HG03095 (cell line): ENCODE measurements around the gene CD8A.

Source experiments
- ATAC-seq: cut with Tn5 transposase; IDR thresholded peaks from one replicate; pipeline ENCODE4 v1.9.1; 2021; ENCODE audit warnings: moderate library complexity; ENCODE audit not compliant: unreplicated experiment

CD8A gene

GRCh38 chr2:86781363-86781762, 9.3 kb downstream of the CD8A start:
- ATAC-seq, result no peak

- ATAC-seq, result no peak
Observed at GRCh38 chr2:86779971-86780370, 10.7 kb downstream of the CD8A start.

DNA sequence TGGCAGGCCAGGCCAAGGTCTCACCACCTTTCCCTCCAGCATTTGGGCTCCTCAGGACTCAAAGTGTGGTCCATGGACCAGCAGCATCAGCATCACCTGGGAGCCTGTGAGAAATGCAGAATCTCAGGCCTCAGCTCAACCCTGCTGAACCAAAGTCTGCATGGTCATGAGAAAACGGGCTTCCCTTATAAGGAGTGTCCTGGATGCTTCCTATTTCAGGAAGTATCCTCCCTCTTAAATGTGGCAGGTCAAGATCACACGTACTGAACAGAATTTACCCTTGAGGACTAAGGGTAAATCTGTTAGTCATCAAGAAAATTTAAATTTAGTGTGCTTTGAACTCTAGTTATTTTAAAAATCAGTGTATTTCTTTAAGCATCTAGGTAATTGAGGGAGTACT, 11.8 kb downstream of the CD8A start:
- no peak for ATAC-seq

GRCh38 chr2:86776532-86776931, 14.2 kb downstream of the CD8A start:
- ATAC-seq, result no peak

- no peak for ATAC-seq
Observed at GRCh38 chr2:86775338-86775737, 15.4 kb downstream of the CD8A start.

- no peak for ATAC-seq
Observed at GRCh38 chr2:86774862-86775261, 15.9 kb downstream of the CD8A start.

GRCh38 chr2:86772611-86773010, 18.1 kb downstream of the CD8A start:
- no peak for ATAC-seq

DNA sequence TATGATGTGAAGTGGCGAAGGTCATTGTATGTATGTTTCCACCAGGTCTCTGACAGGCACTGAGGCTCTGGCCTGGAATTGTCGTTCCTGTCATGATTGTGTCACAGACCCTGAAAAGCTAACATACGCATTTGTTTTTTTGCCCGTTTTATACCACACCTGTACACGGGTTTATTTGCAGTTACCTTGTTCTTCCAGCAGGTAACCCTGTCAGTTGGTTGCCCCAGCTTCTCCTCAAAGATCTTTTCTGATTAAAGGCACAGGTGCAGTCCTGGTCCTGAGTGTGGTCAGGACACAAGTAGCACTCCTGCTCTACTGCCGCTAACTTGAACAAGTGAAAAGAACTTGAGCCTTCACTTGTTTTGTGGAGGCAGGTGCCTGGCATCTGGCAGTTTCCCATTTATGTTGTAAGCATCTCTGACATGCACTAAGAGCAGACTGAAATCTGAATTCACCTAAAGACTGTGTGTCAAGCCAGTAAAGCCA, 19.9 kb downstream of the CD8A start:
- no peak for ATAC-seq

DNA sequence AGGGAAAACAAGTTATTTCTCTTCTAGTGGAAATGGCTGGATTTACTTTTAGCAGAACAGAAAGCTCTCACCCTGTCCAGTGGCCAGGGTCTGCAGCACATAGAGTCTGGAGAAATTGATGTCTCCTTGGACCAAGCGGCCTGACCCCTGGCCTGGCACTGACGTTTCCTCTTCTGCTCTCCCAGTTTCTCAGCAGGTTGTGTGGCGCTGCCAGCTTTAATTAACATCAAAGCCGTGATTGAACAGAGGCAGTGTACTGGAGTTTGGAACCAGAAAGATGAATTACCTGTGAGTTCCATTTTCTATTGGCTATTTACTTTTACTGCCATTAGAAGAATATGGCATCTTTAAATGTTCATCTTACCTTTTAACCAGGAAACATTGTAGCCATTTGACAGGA, 20.9 kb downstream of the CD8A start:
- ATAC-seq, result no peak

DNA sequence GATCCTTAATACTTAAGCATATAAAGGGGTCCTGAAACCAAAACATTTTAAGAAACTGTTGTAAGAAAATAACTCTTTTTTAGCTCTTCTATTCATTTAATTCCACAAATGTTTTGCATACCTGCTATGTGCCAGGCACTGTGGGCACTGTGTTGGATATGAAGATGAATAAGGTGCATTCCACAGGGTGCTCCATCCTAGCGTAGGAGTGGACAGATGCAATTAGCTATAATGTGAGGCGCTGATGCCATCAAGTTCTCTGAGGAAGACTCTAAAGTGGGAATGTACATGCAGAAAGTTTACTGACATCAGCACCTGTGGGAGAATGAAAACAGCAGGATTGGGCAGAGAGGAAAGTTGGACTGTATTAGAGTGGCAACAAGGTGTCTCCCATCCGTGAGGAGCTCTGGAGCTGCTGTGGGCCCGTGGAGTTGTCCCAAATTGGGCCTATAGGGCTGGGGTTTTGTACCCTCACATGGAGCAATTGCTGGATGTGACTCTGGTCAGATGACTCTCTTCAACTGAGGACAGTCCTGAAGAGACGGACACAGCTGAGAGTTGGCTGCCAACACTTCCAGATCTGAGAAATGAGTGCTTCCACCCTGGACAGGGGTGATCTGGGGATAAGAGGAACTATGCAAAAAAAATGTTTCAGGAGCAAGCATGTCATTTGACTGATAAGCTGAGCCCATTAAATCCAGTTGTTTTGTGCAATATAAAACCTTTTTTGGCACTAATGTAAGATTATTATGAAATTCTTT, 22.3 kb downstream of the CD8A start:
- no peak for ATAC-seq

DNA sequence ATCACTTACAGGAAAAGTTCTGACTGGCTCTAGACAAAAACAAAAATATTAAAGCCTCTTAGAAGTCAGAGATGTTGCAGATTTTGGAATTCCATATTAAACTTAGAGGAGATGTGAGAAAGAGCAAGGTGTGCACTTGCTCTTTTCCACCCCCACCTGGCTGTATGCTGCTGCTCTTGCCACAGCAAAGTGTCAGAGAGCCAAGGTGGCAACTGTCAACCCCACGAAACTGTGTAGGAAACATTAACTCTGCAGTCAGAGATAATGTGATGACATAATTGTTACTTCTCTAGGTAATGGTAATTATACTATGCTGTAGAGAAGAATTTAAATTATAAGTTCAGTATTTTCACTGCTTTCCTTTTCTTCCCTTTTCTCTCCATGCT, 25.4 kb downstream of the CD8A start:
- no peak for ATAC-seq

- no peak for ATAC-seq
Observed at GRCh38 chr2:86764661-86765309, 25.9 kb downstream of the CD8A start.

DNA sequence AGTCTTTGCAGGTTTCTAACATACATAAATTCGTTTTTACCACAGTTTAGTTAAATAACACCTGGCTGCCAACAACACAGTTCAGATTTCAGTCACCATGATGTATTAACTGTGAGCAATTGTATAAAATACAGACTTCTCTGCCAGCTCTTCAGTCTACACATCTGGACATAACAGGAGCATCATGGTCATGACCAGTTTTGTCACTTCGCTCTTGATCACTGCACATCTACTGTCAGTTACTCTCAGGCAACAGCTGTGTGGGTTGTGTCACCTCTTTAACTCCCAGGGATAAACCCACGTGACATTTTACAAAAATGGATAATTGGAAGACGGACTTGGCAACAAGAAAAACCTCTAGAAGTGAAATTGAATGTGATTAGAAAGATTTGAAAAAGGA, 30.3 kb downstream of the CD8A start:
- no peak for ATAC-seq

GRCh38 chr2:86758405-86758804, 32.3 kb downstream of the CD8A start:
- no peak for ATAC-seq

DNA sequence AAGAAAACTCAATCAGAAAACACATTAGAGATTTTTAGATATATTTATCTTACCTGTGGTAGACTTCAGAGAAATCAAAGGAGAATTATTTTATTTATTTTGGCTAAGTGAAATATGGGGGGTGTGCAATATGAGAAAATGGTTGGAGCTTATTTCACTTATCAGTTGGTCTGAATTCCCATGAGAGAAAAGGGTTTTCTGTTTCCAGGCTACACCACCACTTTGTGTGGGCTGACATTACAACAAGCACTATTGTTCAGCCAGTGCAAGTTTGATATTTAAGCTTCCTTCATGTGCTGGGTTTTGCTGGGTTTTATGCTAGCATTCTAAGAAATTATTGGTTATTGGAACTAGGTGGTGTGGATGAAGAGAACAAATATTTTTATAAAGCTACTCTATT, 37.1 kb downstream of the CD8A start:
- no peak for ATAC-seq

DNA sequence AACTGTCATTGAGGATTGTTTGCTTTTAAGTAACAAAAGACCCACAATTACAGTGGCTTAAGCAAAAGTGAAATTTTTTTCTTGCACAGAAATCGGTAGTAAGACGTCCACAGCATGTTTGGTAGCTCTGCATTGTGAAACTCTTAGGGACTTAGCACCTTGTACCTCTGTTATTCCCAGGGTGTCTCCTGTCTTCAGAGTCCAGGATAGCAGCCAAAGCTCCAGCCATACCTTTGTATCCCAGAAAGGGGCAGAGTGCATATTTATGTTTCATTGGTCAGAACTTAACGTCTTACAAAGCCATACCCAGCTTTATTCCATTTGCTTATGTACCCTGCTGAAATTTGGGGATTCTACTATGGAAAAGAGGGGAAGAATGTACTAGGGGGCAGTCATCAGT, 37.8 kb downstream of the CD8A start:
- ATAC-seq, result no peak

DNA sequence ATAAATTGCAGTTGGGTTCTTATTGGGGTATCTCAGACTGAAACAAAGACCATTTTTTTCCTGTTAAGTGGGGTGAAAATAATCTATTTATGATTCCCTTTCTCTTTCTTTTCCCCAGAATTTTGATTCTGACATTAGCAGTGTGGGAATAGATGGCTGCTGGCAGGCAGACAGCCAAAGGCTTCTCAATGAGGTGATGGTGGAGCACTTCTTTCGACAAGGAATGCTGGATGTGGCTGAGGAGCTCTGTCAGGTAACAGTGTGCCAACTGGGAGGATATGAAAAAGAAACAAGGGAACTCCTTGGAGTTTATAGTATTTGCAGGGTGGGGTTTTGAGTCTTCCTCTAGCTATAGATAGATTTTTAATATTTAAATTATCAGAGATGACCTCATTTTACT, 38.9 kb downstream of the CD8A start:
- ATAC-seq, result no peak

GRCh38 chr2:86750240-86750839, 40.4 kb downstream of the CD8A start:
- no peak for ATAC-seq

- ATAC-seq, result no peak
Observed at GRCh38 chr2:86747711-86748639, 42.7 kb downstream of the CD8A start.

DNA sequence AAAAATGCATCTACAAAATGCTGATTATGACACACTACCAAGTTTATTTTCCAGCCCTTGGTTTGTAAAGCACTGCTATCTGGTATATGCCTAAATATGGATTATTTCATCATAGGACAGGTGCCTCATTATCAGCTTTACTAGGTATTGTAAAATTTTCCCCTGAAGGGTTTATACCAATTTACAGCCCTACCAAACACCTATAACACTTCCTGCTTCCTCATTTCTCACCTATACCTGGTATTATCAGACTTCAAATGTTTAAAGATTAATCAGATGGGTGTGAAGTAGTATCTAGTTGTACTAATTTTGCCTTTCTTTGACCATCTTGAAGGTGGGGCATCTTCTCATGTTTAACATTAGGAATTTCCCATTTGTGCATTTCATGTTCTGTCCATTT, 43.8 kb downstream of the CD8A start:
- no peak for ATAC-seq

DNA sequence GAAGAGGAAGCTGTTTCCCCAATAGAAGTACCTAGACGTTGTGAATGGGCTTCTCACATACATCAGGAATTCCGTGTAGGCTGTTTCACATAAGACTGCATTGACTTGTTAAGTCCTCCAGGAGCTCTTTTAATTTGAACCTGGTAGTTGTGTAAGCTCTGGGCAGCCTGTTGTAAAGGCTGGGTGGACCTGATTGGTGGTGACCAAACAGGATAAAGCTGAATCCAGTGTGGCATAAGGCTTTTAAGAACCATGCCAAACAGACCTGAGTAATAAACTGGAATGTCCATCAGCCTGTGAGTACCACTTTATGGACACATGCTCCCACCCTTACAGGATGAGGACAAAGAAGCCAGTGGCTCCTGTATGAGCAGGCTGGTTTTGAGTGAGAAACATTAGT, 46.6 kb downstream of the CD8A start:
- ATAC-seq, result no peak
